HepG2 (cell line): ENCODE data around the gene SUPT20HL1. TPM values are rescaled to one million over a fixed set of nuclear protein-coding genes. Genes with fewer than 3 reads are reported as not detected.

ENCODE experiments used
- ATAC-seq: fragments of 200-7000 bp; cut with Tn5 transposase; 3 replicates; pipeline ENCODE4 v1.9.1; 2020; ENCODE audit warnings: mild to moderate bottlenecking, moderate library complexity
- BruUV-seq: library from RNA; stranded (reverse); fragments of 400-500 nt; replicated peaks from 2 replicates; lab custom pipeline; 2021; lab: Mats Ljungman, UMichigan
- CTCF ChIA-PET: fragments of 300-600 bp; formaldehyde crosslinking; extraction: SDS; loops from one replicate; lab custom pipeline; 2021; ENCODE audit warnings: low total read pairs, inconsistent platforms, low intra/inter-chr PET ratio; lab: Yijun Ruan, JAX
- POLR2A ChIA-PET: fragments of 350-600 bp; sonication (Branson Sonifier 250); formaldehyde crosslinking; loops from one replicate; lab custom pipeline; 2020; ENCODE audit warnings: antibody characterized with exemption, inconsistent platforms; lab: Yijun Ruan, JAX
- DNase-seq: peaks from one replicate; pipeline ENCODE4 v3.0.0-alpha.2; 2015; ENCODE audit warnings: low spot score
- FAIRE-seq: peaks from 3 replicates; lab custom pipeline; 2011; peaks lifted over from hg19 to GRCh38; lab: Jason Lieb, UNC
- H2AFZ ChIP-seq: one replicate; pipeline ENCODE4 v1.6.1; 2011; ENCODE audit warnings: low read length, inconsistent platforms
- H3K27ac ChIP-seq: fragments of 300-600 bp; 3 replicates; pipeline ENCODE4 v1.8.0; 2011; ENCODE audit warnings: mixed run types, mild to moderate bottlenecking, mixed read lengths, low read length, inconsistent platforms; ENCODE audit not compliant: insufficient read depth; ENCODE audit errors: extremely low read length
- H3K27me3 ChIP-seq, 2 experiments: fragments of 200-600 bp in 1 of 2; 2 replicates in 1 of 2; 3 replicates in 1 of 2; pipeline versions ENCODE4 v1.6.0 to v1.8.0; 2011; ENCODE audit warnings: low read length in 2 of 2, mild to moderate bottlenecking in 2 of 2, moderate library complexity in 2 of 2, inconsistent platforms in 1 of 2; ENCODE audit not compliant: insufficient read depth in 2 of 2, control insufficient read depth in 1 of 2
- H3K36me3 ChIP-seq, 2 experiments: fragments of 200-600 bp in 1 of 2; replicated peaks in 1 of 2; 2 replicates in 1 of 2; 3 replicates in 1 of 2; pipeline versions ENCODE4 v1.5.1 to v1.8.0; 2011; ENCODE audit warnings: low read length in 2 of 2, inconsistent platforms in 1 of 2; ENCODE audit not compliant: insufficient read depth in 2 of 2, control insufficient read depth in 1 of 2
- H3K4me1 ChIP-seq: 2 replicates; pipeline ENCODE4 v1.5.1; 2012; ENCODE audit warnings: low read length, inconsistent platforms; ENCODE audit not compliant: insufficient read depth
- H3K4me2 ChIP-seq: 2 replicates; pipeline ENCODE4 v1.6.0; 2011; ENCODE audit warnings: low read depth, low read length, inconsistent platforms
- H3K4me3 ChIP-seq, 3 experiments: fragments of 200-600 bp in 1 of 3; sonication (generic), shearing (Covaris generic) in 1 of 3; replicated peaks in 1 of 3; 2 replicates each; pipeline ENCODE4 v1.5.1; 2011 to 2016; ENCODE audit warnings: low read length in 3 of 3, inconsistent platforms in 2 of 3, low read depth in 2 of 3, mild to moderate bottlenecking in 2 of 3, control low read depth in 1 of 3, mixed read lengths in 1 of 3; ENCODE audit not compliant: insufficient read depth in 1 of 3
- H3K79me2 ChIP-seq: one replicate; pipeline ENCODE4 v1.6.1; 2011; ENCODE audit warnings: low read length, inconsistent platforms; ENCODE audit not compliant: insufficient read depth
- H3K9ac ChIP-seq: 2 replicates; pipeline ENCODE4 v1.6.0; 2011; ENCODE audit warnings: mild to moderate bottlenecking, low read depth, low read length, inconsistent platforms; ENCODE audit not compliant: insufficient read depth
- H3K9me3 ChIP-seq: 2 replicates; pipeline ENCODE4 v1.5.1; 2012; ENCODE audit warnings: mild to moderate bottlenecking, low read length
- H4K20me1 ChIP-seq: 2 replicates; pipeline ENCODE4 v1.6.0; 2011; ENCODE audit warnings: inconsistent platforms, mild to moderate bottlenecking, low read length, moderate library complexity; ENCODE audit not compliant: insufficient read depth
- AKNA ChIP-seq: sonication (generic); formaldehyde crosslinking; IDR thresholded peaks from 2 replicates; pipeline ENCODE4 v1.4.0; 2020; ENCODE audit warnings: missing genetic modification reagents, borderline replicate concordance
- DPF2 ChIP-seq: sonication (generic); formaldehyde crosslinking; IDR thresholded peaks from 2 replicates; pipeline ENCODE4 v1.4.0; 2020; ENCODE audit warnings: mild to moderate bottlenecking, low read depth, missing genetic modification reagents, borderline replicate concordance
- E2F2 ChIP-seq: sonication (generic); formaldehyde crosslinking; IDR thresholded peaks from 2 replicates; pipeline ENCODE4 v1.4.0; 2020; ENCODE audit warnings: missing genetic modification reagents, borderline replicate concordance
- FOXC1 ChIP-seq: sonication (generic); formaldehyde crosslinking; IDR thresholded peaks from 2 replicates; pipeline ENCODE4 v1.8.0; 2022; ENCODE audit warnings: mild to moderate bottlenecking, missing genetic modification reagents, borderline replicate concordance
- GTF2F1 ChIP-seq: fragments of 150-350 bp; IDR thresholded peaks from 2 replicates; pipeline ENCODE4 v1.6.1; 2014; ENCODE audit warnings: low read length
- HNRNPLL ChIP-seq: fragments of 200-400 bp; formaldehyde crosslinking; IDR thresholded peaks from 2 replicates; pipeline ENCODE4 v1.6.1; 2017; ENCODE audit warnings: mild to moderate bottlenecking, low read depth, low read length; ENCODE audit not compliant: poor library complexity, severe bottlenecking
- MATR3 ChIP-seq: sonication (generic); formaldehyde crosslinking; IDR thresholded peaks from 2 replicates; pipeline ENCODE4 v1.4.0; 2020; ENCODE audit warnings: missing genetic modification reagents
- MXI1 ChIP-seq: IDR thresholded peaks from 3 replicates; pipeline ENCODE4 v1.6.1; 2012; ENCODE audit warnings: low read depth, low read length, inconsistent platforms, borderline replicate concordance
- TEF ChIP-seq: sonication (generic); formaldehyde crosslinking; IDR thresholded peaks from 2 replicates; pipeline ENCODE4 v1.5.0; 2020; ENCODE audit warnings: missing genetic modification reagents
- TOE1 ChIP-seq: sonication (generic); formaldehyde crosslinking; IDR thresholded peaks from 2 replicates; pipeline ENCODE4 v1.4.0; 2020; ENCODE audit warnings: mild to moderate bottlenecking, missing genetic modification reagents
- ZFP82 ChIP-seq: sonication (generic); formaldehyde crosslinking; IDR thresholded peaks from 2 replicates; pipeline ENCODE4 v1.5.1; 2020; ENCODE audit warnings: mild to moderate bottlenecking, missing genetic modification reagents, borderline replicate concordance
- ZNF235 ChIP-seq: sonication (generic); formaldehyde crosslinking; IDR thresholded peaks from 2 replicates; pipeline ENCODE4 v1.8.1; 2023; ENCODE audit warnings: mild to moderate bottlenecking, missing genetic modification reagents, borderline replicate concordance
- ZNF501 ChIP-seq: sonication (generic); formaldehyde crosslinking; IDR thresholded peaks from 2 replicates; pipeline ENCODE4 v1.5.1; 2020; ENCODE audit warnings: mild to moderate bottlenecking, moderate library complexity, missing genetic modification reagents
- ZNF510 ChIP-seq: sonication (generic); formaldehyde crosslinking; IDR thresholded peaks from 2 replicates; pipeline ENCODE4 v1.4.0; 2020; ENCODE audit warnings: low read depth, mild to moderate bottlenecking, missing genetic modification reagents
- ZNF615 ChIP-seq: sonication (generic); formaldehyde crosslinking; IDR thresholded peaks from 2 replicates; pipeline ENCODE4 v1.5.0; 2020; ENCODE audit warnings: mild to moderate bottlenecking, missing genetic modification reagents, borderline replicate concordance
- ZNF788 ChIP-seq: sonication (generic); formaldehyde crosslinking; IDR thresholded peaks from 2 replicates; pipeline ENCODE4 v1.5.0; 2020; ENCODE audit warnings: mild to moderate bottlenecking, missing genetic modification reagents, borderline replicate concordance
- WGBS: methylation state at CpG from one replicate; pipeline ENCODE4 v1.1.6; 2017; ENCODE audit warnings: low lambda C conversion rate; 5-methylcytosine and 5-hydroxymethylcytosine counted together
- in situ Hi-C: cut with HindIII; loops from 2 replicates; pipeline ENCODE4 v1.10.0; 2017; ENCODE audit warnings: low pct_unique_long_range_greater_than_20kb; ENCODE audit not compliant: extremely low pct_ligation_motif_present
- intact Hi-C: fragments of 100-400 bp; cut with micrococcal nuclease; formaldehyde crosslinking; loops from one replicate; pipeline ENCODE4 v1.10.0; 2022; ENCODE audit not compliant: unreplicated experiment
- polyA plus RNA-seq, 8 experiments: library from polyadenylated mRNA; depleted of rRNA in 3 of 8; stranded (reverse) in 7 of 8; unstranded in 1 of 8; fragments of >200 nt; fragmentation: Illumina TruSeq in 4 of 8; extraction: Trizol in 4 of 8; gene quantifications; 2 replicates each; pipeline versions ENCODE4 v1.2.1 to v1.2.3, GENCODE V29; 2011 to 2016; ENCODE audit warnings: low read depth in 4 of 8, missing spikeins in 1 of 8, mixed read lengths in 1 of 8; ENCODE audit not compliant: insufficient read depth in 1 of 8
- total RNA-seq, 5 experiments: library from RNA; depleted of rRNA; stranded (reverse); fragments of >200 nt; fragmentation: Illumina TruSeq; extraction: Trizol; gene quantifications; 2 replicates each; pipeline ENCODE4 v1.2.3, GENCODE V29; 2016; ENCODE audit warnings: low read depth in 1 of 5

The SUPT20HL1 gene
- total and polyA plus RNA-seq, 2 of the 13 experiments (the other 11 are each of a cell fraction or from before 2014, with no cell fraction given): not detected

GRCh38 chrX:24325231-24325630, 35.2 kb upstream of the SUPT20HL1 start (continued):
- TF ChIP-seq E2F2 (no peak), ZNF510 (CRISPR knock-in tag) (no peak), MXI1 (no peak)

- H2AFZ ChIP-seq: no peak overlapping the region
- H3K27me3 ChIP-seq: no peaks in the 10 kb centered on the region
- DNase-seq: no peak
- no peaks in the 10 kb centered on the region for H4K20me1 ChIP-seq
- H3K4me3 ChIP-seq: no peak overlapping the region
- intact Hi-C loops: no loop called here
- WGBS: 3% methylated on average over 4 of the region's 4 CpGs
- no peak overlapping the region for H3K27ac ChIP-seq
- H3K9ac ChIP-seq: no peak overlapping the region
- H3K36me3 ChIP-seq: no peaks in the 10 kb centered on the region
- in situ Hi-C loops: no loop called here
- no peak for FAIRE-seq
- BruUV-seq: no TSS peak
- H3K4me2 ChIP-seq: no peak overlapping the region
- no peaks in the 10 kb centered on the region for H3K9me3 ChIP-seq
- ChIA-PET CTCF (no interaction called here), POLR2A (no interaction called here)
- no peaks in the 10 kb centered on the region for H3K4me1 ChIP-seq
- no peak for ATAC-seq
- H3K79me2 ChIP-seq: no peaks in the 10 kb centered on the region
- no peak for TF ChIP-seq HNRNPLL
- TF ChIP-seq TEF (CRISPR knock-in tag): no peak
- no peak for TF ChIP-seq TOE1 (CRISPR knock-in tag)
- no peak for TF ChIP-seq ZFP82 (CRISPR knock-in tag)
- TF ChIP-seq ZNF235: no peak
- TF ChIP-seq FOXC1 (CRISPR knock-in tag): no peak
- TF ChIP-seq DPF2 (CRISPR knock-in tag): no peak
- TF ChIP-seq ZNF501 (CRISPR knock-in tag): no peak
- TF ChIP-seq AKNA (CRISPR knock-in tag): no peak
- no peak for TF ChIP-seq GTF2F1
- no peak for TF ChIP-seq E2F2
- TF ChIP-seq ZNF788: no peak
- TF ChIP-seq MATR3 (CRISPR knock-in tag): no peak
- no peak for TF ChIP-seq ZNF615
Measured at GRCh38 chrX:24332878-24333277, 27.6 kb upstream of the SUPT20HL1 start.
